Hippocampal formation (tissue), 2 donors: Measurements from ENCODE around the gene GRID2IP.
"Not testable (repeated sequence)": the region's sequence is repeated elsewhere in the genome, so short reads cannot be mapped to it uniquely, and the experiment has no call there.

Experiments
- DNase-seq, 2 donors: peaks; one replicate each; lab custom pipeline; 2025; lab: John Stamatoyannopoulos, UW

The GRID2IP gene

DNA sequence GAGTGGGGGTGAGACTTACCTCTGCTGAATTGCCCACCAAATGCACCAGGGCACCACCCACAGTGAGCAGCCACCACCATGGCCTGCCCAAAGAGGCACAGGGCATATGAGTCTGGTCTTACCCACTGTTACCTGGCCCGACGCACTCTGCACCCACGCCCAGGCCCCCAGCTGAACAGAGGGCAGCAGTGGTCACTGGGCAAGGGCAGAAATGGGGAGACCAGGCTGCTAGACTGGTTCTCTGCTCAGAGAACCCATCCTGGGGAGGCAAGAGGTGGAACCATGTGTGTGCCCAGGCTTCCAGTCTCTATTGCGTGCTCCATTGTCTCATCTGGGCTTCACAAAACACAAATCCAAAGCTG, 64.1 kb downstream of the GRID2IP start:
- no peak for DNase-seq

DNA sequence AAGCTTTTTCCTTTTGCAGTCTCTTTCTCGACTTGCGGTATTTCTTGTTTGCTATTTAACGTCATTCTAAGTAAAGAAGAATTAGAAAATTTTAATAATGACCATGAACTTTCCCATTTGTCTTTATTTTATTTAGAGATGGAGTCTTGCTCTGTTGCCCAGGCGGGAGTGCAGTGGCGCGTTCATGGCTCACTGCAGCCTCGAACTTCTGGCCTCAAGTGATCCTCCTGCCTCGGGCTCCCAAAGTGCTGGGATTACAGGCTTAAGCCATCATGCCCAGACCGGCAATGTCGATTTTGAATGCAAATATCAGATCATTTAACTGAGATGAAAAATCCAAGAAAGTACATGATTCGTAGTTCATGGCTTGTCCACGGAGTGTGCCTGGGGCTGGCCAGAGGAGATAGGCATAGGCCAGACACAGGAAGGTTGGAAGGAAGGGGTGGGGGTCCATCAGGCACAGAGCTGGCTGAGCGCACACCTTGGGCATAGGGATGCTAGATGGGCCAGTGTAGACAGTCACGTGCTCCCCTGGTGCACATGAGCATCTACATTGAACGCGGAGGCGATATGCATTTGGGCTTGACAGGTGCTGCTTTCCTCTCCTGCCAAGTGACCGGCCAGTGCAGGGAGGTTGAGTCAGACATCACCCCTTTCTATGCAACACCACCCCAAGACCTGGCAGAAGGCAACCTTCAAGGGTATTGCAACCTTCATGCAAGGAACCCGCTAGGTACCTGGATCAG, 64.7 kb downstream of the GRID2IP start:
- DNase-seq: no peak

DNA sequence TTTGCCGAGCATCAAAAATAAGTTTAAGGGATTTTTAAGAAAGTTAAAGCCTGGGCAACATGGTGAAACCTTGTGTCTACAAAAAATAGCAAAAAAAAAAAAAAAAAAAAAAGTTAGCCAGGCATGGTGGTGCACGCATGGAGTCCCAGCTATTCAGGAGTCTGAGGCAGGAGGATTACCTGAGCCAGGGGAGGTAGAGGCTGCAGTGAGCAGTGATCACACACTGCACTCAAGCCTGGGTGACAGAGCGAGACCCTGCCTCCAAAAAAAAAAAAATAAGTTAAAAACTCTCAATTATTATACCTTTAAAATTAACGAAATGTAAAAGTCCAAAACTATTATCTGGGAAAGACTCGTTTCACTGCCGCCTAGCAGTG, 68.5 kb downstream of the GRID2IP start:
- no peak for DNase-seq

DNA sequence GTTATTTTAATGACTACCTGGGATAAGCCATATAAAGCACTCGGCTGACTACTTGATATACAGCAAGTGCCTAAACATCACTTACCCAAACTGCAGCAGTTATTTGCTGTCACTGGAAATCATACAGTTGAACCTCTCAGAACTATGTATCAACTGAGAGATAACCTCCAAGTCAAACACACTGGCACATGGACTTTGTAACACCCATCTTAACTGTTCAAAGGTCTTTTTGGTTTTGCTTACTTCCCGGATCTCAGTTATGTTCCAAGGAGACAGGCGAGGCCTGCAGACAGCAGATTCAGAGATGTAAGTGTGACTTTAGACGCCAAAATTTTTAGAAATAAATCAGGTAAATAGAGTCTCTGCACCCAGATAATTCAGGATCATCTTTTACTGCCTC, 69.0 kb downstream of the GRID2IP start:
- DNase-seq: no peak

DNA sequence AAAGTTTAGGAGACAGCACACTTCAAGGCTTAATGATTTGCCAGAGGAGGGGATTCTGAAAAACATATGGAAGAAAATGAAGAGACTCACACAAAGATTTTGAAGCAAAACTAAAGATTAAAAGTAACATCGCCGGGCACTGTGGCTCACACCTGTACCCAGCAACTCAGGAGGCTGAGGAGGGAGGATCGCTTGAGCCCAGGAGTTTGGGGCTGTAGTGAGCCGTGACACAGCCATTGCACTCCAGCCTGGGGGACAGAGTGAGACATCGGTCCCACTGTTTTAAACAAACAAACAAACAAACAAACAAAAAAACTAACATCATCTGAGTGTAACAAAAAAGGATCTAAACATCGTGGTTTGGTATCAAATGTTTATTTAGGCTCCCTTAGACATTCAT, 69.8 kb downstream of the GRID2IP start:
- no peak for DNase-seq

DNA sequence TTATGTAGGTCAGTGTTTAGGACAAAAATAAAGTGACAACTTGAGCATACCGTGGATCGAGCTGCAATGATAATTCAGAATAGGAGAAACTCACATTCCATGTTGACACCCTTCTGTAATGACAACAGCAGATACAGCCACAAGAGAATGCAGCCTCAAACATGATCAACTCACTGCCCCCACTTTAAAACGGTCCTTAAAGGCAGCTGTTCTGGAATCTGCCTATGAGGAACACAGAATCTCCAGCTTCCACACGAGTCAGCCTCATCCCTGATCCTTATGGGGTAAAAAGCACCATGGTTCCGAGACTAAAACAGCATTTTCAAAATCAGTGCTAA, 71.0 kb downstream of the GRID2IP start:
- DNase-seq: no peak

DNA sequence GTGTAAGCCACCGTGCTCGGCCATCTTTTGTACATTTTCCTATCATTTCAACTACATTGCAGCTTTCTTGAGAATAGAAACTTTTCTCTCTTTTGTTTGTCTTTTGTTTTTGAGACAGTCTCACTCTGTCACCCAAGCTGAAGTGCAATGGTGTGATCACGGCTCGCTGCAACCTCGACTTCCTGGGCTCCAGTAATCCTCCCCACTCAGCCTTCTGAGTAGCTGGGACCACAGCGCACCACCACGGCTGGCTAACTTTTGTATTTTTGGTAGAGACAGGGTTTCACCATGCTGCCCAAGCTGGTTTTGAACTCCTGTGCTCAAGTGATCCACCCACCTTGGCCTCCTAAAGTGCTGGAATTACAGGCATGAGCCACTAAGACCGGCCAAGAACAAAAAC, 72.2 kb downstream of the GRID2IP start:
- no peak for DNase-seq

DNA sequence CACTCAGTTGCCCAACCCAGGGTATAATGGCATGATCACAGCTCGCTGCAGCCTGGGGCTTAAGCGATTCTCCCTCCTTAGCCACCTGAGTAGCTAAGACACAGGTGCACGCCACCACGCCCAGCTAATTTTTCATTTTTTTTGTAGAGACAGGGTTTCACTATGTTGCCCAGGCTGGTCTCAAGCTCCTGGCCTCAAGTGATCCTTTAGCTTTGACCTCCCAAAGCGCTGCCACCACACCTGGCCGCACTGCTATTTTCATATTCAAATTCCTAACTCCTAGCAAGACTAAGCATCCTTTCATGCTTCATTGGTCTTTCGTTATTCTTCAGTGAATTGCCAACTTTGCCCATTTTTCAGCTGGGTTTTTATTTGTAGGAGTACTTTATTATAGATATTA, 73.1 kb downstream of the GRID2IP start:
- DNase-seq: no peak

DNA sequence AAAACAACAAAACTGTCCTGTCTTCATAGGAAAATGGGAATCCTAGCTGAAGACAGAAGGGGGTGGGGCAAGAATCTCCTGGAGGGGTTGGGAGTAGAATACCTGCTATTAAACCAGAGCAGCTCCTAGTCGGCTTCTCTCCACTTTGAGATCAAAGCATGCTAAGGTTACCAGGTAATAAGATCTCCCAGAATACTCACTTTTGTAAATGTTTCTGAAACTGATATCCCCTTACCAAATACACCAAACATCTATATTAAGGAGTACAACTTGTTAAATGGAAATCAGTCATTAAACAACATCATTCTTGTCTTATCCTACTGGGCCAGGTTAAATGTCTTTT, 74.0 kb downstream of the GRID2IP start:
- DNase-seq: no peak

DNA sequence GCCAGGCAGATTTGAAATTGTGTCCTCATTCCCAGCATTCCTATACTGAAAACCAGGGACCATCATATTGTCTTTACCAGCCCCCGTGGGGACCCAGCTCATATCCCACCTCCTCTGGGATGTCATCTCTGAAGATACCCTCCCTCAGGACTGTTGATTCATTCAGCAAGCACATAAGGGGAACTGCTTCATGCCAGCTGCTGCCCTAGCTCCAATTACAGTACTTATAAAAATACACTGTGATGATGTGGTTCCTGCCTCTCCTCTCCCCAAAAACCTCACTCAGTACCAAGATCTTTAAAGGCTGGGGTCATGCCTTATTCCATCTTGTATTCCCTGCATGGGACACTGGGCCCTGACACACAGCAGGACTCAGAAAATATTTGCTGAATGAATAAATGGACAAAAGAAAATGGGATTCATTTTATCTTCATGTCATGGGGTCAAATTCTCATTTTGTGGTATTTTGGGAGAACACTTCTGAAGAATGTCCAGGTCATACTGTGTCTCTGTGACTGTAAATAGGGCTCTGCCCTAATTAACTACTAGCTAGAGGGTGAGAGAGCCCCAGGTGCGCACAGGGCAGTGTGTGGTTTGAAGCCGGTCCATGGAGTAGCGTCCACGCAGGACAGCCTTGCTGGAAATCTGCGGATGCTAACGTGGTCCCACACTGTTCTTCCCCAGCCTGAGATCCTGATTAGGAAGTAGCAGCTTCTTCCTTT, 74.5 kb downstream of the GRID2IP start:
- DNase-seq: no peak

DNA sequence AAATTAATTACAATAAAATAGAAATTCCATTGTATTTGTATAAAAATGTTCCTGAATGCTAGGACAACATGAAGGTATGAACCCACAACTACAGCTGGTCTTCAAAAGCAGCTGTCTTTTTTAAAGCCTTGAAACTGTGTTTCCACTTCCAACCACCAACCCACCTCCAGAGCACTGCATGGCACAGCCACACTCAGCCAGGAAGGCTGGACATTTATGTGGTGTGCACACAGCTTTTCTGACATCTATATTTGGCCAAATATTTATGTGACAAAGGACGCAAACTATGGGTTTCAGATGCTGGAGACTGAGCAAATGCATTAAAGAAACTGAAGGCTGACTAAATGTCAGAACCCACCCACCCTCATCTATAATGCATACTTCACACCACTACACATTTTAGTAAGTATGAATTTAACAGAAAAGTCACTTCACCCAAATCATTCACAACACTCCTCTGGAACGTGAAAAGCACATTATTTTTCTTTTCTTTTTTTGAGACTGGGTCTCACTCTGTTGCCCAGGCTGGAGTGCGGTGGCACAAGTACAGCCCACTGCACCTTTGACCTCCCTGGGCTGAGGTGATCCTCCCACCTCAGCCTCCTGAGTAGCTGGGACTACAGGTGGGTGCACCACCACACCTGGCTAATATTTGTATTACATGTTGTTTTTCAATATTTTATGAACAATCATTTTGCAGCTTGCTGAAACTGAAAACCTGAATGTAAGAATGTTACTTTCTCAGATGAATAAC, 75.7 kb downstream of the GRID2IP start:
- DNase-seq: no peak

DNA sequence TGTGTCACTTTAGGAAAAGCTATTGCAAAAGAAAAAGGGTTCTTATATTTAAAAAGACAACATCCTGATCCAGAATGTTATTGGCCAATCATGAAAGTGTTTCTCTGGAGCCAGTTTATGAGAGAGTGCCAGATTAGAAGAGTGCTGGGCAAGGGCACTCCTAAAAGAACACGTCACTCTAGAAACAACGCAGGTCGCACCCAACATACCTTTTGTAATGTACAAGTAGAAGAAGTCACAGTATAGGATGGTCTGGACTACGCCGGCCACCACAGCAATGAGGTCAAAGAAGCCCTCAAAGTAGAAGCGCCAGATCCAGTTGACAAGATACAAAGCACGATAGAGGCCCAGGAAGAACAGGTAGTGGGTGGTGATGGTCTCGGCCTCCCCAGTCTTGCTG, 85.4 kb downstream of the GRID2IP start:
- DNase-seq: no peak

DNA sequence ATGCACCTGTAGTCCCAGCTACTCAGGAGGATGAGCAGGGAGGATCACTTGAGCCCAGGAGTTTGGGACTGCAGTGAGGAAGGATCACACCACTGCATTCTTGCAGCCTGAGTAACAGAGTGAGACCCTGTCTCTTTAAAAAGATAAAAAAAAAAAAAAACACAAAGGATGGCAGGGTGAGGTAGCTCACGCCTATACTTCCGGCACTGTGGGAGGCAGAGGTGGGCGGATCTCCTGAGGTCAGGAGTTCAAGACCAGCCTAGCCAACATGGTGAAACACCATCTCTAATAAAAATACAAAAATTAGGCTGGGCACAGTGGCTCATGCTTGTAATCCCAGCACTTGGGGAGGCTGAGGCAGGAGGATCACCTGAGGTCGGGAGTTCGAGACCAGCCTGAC, 87.7 kb downstream of the GRID2IP start:
- not testable (repeated sequence) for DNase-seq

DNA sequence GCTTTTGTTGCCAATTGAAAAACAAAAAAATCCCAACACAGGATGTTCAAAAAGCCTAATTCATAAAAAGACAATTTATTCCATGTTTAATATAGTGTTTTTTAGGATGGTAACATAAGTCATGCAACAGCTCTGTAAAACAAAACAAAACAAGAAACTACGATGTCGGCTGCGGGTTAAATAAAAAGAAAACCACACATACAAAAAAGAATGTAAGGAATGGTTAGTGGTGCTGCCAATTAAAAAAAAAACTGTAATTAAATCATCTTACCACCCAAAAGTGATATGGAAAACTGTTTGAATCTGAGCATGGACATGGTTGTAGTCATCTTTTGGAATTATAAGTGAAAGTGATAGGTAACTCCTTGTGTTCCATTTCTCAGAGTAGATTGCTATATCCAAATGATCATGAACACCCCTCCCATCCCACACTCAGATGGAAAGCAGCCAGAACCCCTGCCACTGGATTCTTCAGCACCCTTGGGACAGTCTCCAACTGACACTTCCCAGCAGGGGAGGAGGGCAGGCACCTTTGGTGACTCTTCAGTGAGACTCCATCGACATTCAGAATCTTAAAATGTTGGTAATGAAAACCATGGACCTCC, 89.2 kb downstream of the GRID2IP start:
- no peak for DNase-seq

DNA sequence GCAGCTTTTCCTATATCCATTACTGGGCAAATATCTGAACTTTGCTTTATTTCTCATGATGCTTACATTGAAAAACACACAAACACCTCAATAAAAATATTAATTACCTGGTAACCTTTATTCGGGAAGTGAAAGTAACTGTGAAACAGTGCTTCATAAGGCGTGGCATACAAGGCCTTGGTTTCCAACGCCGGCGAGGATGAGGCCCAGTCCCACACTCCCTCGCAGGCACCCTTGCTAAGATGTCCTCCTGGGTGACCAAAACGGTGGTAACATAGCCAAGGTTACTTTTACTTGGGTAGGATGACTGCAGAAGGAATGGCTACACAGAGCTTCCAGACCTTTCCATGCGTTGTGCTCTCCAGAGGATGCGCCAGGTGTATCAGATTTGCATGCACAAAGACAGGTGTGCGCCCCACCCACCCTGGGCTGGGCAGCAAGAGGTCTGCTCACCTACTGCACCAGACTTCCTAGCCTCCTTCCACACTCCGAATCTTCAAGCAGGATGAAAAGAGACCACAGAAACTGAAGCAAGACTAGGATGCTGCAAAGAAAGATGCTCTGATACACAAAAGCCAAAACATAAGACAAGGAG, 90.2 kb downstream of the GRID2IP start:
- DNase-seq: no peak

DNA sequence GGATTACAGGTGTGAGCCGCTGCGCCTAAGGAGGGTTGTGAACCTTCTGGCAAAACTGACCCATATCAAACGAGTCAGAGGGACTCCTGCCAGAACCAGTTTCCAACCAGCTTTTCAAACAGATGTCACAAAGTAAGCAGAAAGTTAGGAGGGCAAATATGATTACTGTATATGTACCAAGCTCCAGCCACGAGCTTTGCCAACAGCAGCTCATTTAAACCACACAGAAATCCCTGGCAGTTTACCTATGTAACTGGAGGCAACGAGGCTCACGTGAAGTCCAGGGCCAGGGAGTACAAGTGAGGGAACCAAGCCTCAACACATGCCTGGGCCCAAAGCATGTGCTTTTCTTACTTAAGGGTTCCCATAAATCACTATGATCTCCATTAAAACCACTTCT, 91.0 kb downstream of the GRID2IP start:
- DNase-seq: no peak

DNA sequence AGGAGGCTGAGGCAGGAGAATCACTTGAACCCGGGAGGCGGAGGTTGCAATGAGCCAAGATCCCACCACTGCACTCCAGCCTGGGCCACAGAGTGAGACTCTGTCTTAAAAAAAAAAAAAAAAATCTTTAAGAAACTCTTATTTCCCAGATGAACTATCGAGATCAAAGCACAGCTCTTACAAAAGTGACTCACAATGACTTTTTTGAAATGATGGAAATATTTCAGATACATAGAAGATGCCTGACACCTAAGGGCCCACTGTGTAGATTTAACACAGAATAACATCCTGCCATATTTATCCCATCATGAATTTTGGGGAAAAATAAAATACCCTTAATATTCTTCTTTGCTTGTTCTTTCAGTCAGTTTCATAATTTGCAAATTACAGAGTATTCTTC, 92.6 kb downstream of the GRID2IP start:
- DNase-seq: not testable (repeated sequence)

DNA sequence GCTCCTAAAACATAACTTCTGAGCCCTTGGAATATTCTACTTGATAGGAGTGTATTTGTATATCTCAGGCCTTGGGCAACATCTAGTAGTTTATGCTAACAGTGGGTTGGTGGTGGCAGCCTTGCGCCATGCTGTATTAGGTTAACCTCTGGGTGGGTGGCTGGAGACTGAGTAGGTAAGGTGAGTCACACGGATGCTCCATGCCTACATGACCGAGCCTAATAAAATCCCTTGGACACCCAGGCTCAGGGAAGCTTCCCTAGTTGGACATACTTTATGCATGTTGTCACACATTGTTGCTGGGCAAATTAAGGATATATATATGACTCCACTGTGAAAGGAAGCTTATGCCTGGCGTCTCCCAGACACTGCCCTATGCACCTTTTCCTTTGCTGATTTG, 97.5 kb downstream of the GRID2IP start:
- DNase-seq: no peak

DNA sequence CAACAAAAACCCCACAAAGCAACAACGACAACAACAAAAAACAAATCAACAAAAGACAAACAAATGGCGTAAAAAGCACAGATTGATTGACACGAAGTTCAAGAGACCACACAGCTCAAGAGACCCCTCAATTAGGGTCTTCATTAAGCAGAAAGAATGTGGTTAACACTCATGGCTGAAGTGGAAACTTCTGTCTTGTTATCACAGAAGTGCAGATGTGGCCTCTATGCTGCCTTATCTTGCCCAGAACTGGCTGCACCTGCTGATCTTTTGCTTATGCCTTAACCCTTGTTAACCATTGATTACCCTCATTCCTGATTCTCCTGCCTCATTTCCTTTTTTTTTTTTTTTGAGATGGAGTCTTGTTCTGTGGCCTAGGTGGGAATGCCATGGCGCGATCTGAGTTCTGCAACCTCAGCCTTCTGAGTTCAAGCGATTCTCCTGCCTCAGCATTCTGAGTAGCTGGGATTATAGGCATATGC, 100.0 kb downstream of the GRID2IP start:
- no peak for DNase-seq

DNA sequence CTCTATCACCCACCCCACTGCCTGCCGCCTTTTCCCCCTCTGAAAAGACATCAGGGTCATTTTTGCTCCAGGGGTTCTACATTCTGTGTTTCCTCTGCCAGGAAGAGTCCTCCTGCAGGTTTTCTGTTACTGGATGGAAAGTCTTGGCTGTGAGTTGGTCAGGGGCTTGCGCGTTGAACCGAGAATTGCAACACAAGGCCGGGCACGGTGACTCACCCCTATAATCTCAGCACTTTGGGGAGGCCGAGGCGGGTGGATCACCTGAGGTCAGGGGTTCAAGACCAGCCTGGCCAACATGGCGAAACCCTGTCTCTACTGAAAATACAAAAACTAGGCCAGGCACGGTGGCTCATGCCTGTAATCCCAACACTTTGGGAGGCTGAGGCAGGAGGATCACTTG, 100.7 kb downstream of the GRID2IP start:
- DNase-seq: not testable (repeated sequence)

DNA sequence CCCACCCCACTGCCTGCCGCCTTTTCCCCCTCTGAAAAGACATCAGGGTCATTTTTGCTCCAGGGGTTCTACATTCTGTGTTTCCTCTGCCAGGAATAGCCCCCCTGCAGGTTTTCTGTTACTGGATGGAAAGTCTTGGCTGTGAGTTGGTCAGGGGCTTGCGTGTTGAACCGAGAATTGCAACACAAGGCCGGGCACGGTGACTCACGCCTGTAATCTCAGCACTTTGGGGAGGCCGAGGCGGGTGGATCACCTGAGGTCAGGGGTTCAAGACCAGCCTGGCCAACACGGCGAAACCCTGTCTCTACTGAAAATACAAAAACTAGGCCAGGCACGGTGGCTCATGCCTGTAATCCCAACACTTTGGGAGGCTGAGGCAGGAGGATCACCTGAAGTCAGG, 101.4 kb downstream of the GRID2IP start:
- not testable (repeated sequence) for DNase-seq

DNA sequence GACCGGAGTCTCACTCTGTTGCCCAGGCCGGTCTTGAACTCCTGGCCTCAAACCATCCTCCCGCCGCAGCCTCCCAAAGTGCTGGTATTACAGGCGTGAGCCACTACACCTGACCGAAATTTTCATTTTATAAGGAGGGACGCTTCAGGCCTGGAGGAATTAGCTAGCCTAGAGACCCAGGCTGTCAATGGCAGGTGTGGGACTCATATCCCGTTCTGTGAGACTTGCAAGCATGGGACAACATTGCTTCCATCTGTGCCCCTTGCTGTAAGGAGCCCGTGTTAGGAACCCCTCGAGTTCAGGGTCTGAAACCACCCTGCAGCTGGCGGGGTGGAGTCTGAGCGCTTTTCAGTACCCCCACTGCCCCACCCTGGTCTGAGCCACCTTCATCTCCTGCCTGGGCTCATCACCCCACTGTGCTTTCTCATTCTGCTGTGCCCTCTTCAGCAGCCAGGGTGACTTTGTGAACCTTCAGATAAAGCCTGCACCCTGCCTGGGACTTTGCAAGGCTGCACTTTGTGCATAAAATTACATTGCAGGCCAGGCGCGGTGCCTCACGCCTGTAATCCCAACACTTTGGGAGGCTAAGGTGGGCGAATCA, 102.2 kb downstream of the GRID2IP start:
- DNase-seq: no peak
